ENCODE data around the gene AFG3L2.
"Not testable (repeated sequence)": the region's sequence is repeated elsewhere in the genome, so short reads cannot be mapped to it uniquely, and the experiment has no call there.

Gene AFG3L2

GRCh38 chr18:12394428-12394827 lies 17.4 kb upstream of the AFG3L2 start:
- no peak for DNase-seq

- no peak for DNase-seq
Observed at GRCh38 chr18:12393998-12394397, 17.0 kb upstream of the AFG3L2 start.

- DNase-seq: no peak
Observed at GRCh38 chr18:12393510-12393909, 16.5 kb upstream of the AFG3L2 start.

GRCh38 chr18:12391487-12392165 lies 14.6 kb upstream of the AFG3L2 start:
- peak; percentile 47 for DNase-seq

- no peak for DNase-seq
Observed at GRCh38 chr18:12388442-12388841, 11.4 kb upstream of the AFG3L2 start.

- no peak for DNase-seq
Observed at GRCh38 chr18:12384261-12384660, 7.2 kb upstream of the AFG3L2 start.

- DNase-seq: not testable (repeated sequence)
Observed at GRCh38 chr18:12383759-12384158, 6.7 kb upstream of the AFG3L2 start.

GRCh38 chr18:12382221-12382814 lies 5.3 kb upstream of the AFG3L2 start:
- not testable (repeated sequence) for DNase-seq

GRCh38 chr18:12378198-12378558 lies 1.2 kb upstream of the AFG3L2 start:
- not testable (repeated sequence) for DNase-seq

- DNase-seq: no peak
Observed at GRCh38 chr18:12377556-12378197, 650 bp upstream of the AFG3L2 start.

GRCh38 chr18:12376034-12376753 lies 833 bp downstream of the AFG3L2 start:
- DNase-seq: no peak

- DNase-seq: no peak
Observed at GRCh38 chr18:12374401-12374800, 2.6 kb downstream of the AFG3L2 start.

- no peak for DNase-seq
Observed at GRCh38 chr18:12373771-12374116, 3.3 kb downstream of the AFG3L2 start.

GRCh38 chr18:12373116-12373770 lies 3.8 kb downstream of the AFG3L2 start:
- DNase-seq: no peak

- DNase-seq: no peak
Observed at GRCh38 chr18:12372406-12372805, 4.6 kb downstream of the AFG3L2 start.

GRCh38 chr18:12371590-12371989 lies 5.4 kb downstream of the AFG3L2 start:
- DNase-seq: no peak

- no peak for DNase-seq
Observed at GRCh38 chr18:12369211-12369610, 7.8 kb downstream of the AFG3L2 start.

- DNase-seq: no peak
Observed at GRCh38 chr18:12366784-12367183, 10.2 kb downstream of the AFG3L2 start.

- DNase-seq: no peak
Observed at GRCh38 chr18:12366379-12366778, 10.6 kb downstream of the AFG3L2 start.

GRCh38 chr18:12362473-12363174 lies 14.4 kb downstream of the AFG3L2 start:
- DNase-seq: no peak

GRCh38 chr18:12361770-12362378 lies 15.2 kb downstream of the AFG3L2 start:
- DNase-seq: no peak

- DNase-seq: no peak
Observed at GRCh38 chr18:12359515-12359927, 17.5 kb downstream of the AFG3L2 start.
